Measurements from ENCODE around the gene ABCC5.
"Not testable (repeated sequence)": the region's sequence is repeated elsewhere in the genome, so short reads cannot be mapped to it uniquely, and the experiment has no call there.

ABCC5 gene

GRCh38 chr3:184016169-184016570 is 1.5 kb downstream of the ABCC5 start:
- peak; percentile 14 for DNase-seq (ENCODE audit: low spot score)

GRCh38 chr3:184015381-184016019 is 2.2 kb downstream of the ABCC5 start:
- peak; percentile 51 for DNase-seq (ENCODE audit: low spot score)

GRCh38 chr3:184011937-184012889 is 5.5 kb downstream of the ABCC5 start:
- no peak for DNase-seq (ENCODE audit: low spot score)

- no peak for DNase-seq (ENCODE audit: low spot score)
Observed at GRCh38 chr3:184011230-184011876, 6.3 kb downstream of the ABCC5 start.

- no peak for DNase-seq (ENCODE audit: low spot score)
Observed at GRCh38 chr3:184008161-184008560, 9.5 kb downstream of the ABCC5 start.

- DNase-seq (ENCODE audit: low spot score): not testable (repeated sequence)
Observed at GRCh38 chr3:184007143-184007813, 10.4 kb downstream of the ABCC5 start.

GRCh38 chr3:184005941-184006507 is 11.7 kb downstream of the ABCC5 start:
- peak; percentile 93 for DNase-seq (ENCODE audit: low spot score)

GRCh38 chr3:184004476-184004875 is 13.2 kb downstream of the ABCC5 start:
- no peak for DNase-seq (ENCODE audit: low spot score)

GRCh38 chr3:184003187-184003967 is 14.3 kb downstream of the ABCC5 start:
- DNase-seq (ENCODE audit: low spot score): no peak

GRCh38 chr3:184002469-184002868 is 15.2 kb downstream of the ABCC5 start:
- peak; percentile 9 for DNase-seq (ENCODE audit: low spot score)

- no peak for DNase-seq (ENCODE audit: low spot score)
Observed at GRCh38 chr3:184001761-184002160, 15.9 kb downstream of the ABCC5 start.

- no peak for DNase-seq (ENCODE audit: low spot score)
Observed at GRCh38 chr3:183991403-183991802, 26.3 kb downstream of the ABCC5 start.

- no peak for DNase-seq (ENCODE audit: low spot score)
Observed at GRCh38 chr3:183988216-183988790, 29.4 kb downstream of the ABCC5 start.

- no peak for DNase-seq (ENCODE audit: low spot score)
Observed at GRCh38 chr3:183987000-183987600, 30.6 kb downstream of the ABCC5 start.

- peak; percentile 50 for DNase-seq (ENCODE audit: low spot score)
Observed at GRCh38 chr3:183984749-183985729, 32.6 kb downstream of the ABCC5 start.

GRCh38 chr3:183984127-183984740 is 33.5 kb downstream of the ABCC5 start:
- no peak for DNase-seq (ENCODE audit: low spot score)

GRCh38 chr3:183981990-183982644 is 35.6 kb downstream of the ABCC5 start:
- no peak for DNase-seq (ENCODE audit: low spot score)

GRCh38 chr3:183980403-183980802 is 37.3 kb downstream of the ABCC5 start:
- DNase-seq (ENCODE audit: low spot score): no peak
